HEK293 (cell line): ENCODE data around the gene STX16.

ENCODE experiments used
- AEBP2 ChIP-seq: fragments of 450-650 bp; formaldehyde crosslinking; IDR thresholded peaks from 2 replicates; pipeline ENCODE4 v1.5.1; 2016; ENCODE audit warnings: missing biosample characterization, missing genetic modification characterization, borderline replicate concordance
- GLIS2 ChIP-seq: fragments of 450-650 bp; formaldehyde crosslinking; IDR thresholded peaks from 2 replicates; pipeline ENCODE4 v1.5.1; 2016; ENCODE audit warnings: missing biosample characterization, missing genetic modification characterization
- PATZ1 ChIP-seq: fragments of 450-650 bp; formaldehyde crosslinking; IDR thresholded peaks from 2 replicates; pipeline ENCODE4 v1.5.1; 2016; ENCODE audit warnings: missing biosample characterization, missing genetic modification characterization
- REST ChIP-seq: fragments of 450-650 bp; formaldehyde crosslinking; IDR thresholded peaks from 2 replicates; pipeline ENCODE4 v1.5.1; 2016; ENCODE audit warnings: missing biosample characterization, missing genetic modification characterization
- ZBTB48 ChIP-seq: fragments of 450-650 bp; formaldehyde crosslinking; IDR thresholded peaks from 2 replicates; pipeline ENCODE4 v1.5.1; 2016; ENCODE audit warnings: missing biosample characterization, missing genetic modification characterization
- ZNF280C ChIP-seq: fragments of 450-650 bp; formaldehyde crosslinking; IDR thresholded peaks from 2 replicates; pipeline ENCODE4 v1.5.1; 2016; ENCODE audit warnings: missing biosample characterization, missing genetic modification characterization
- ZSCAN30 ChIP-seq: fragments of 450-650 bp; IDR thresholded peaks from 2 replicates; pipeline ENCODE4 v1.5.1; 2018; ENCODE audit warnings: missing biosample characterization, mild to moderate bottlenecking, missing genetic modification characterization, moderate library complexity
- TF ChIP-seq, protein P1 (sequence below): fragments of 450-650 bp; formaldehyde crosslinking; IDR thresholded peaks from 2 replicates; pipeline ENCODE4 v1.5.1; 2016; ENCODE audit warnings: missing biosample characterization, missing genetic modification characterization
- TF ChIP-seq, protein P2 (sequence below): fragments of 450-650 bp; formaldehyde crosslinking; IDR thresholded peaks from 2 replicates; pipeline ENCODE4 v1.5.1; 2016; ENCODE audit warnings: missing biosample characterization, missing genetic modification characterization

DNA sequence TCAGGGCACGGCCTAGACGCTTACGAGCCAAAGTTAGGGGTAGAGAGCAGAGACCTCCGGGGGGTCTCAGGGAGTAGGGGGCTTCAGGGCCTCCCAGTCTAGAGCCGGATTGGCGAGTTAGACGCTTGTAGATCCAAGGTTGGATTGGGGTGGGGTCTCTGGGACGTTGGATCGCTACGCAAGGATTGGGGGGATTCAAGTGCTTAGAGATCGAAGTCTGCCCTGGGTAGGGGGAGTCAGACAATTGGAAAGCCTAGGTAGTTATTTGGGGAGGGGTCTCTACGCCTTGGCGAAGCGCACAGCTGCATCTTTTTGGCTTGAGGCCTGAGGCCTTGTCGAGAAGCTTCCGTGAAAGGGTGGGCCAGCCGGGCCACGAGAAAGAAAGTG lies 469 bp downstream of the STX16 start:
- TF ChIP-seq AEBP2 (tag by site-specific recombination): no peak
- TF ChIP-seq ZNF280C (tag by site-specific recombination): no peak
- TF ChIP-seq, protein P1, sequence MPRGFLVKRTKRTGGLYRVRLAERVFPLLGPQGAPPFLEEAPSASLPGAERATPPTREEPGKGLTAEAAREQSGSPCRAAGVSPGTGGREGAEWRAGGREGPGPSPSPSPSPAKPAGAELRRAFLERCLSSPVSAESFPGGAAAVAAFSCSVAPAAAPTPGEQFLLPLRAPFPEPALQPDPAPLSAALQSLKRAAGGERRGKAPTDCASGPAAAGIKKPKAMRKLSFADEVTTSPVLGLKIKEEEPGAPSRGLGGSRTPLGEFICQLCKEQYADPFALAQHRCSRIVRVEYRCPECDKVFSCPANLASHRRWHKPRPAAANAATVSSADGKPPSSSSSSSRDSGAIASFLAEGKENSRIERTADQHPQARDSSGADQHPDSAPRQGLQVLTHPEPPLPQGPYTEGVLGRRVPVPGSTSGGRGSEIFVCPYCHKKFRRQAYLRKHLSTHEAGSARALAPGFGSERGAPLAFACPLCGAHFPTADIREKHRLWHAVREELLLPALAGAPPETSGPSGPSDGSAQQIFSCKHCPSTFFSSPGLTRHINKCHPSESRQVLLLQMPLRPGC (tag by site-specific recombination): no peak
- TF ChIP-seq, protein P2, sequence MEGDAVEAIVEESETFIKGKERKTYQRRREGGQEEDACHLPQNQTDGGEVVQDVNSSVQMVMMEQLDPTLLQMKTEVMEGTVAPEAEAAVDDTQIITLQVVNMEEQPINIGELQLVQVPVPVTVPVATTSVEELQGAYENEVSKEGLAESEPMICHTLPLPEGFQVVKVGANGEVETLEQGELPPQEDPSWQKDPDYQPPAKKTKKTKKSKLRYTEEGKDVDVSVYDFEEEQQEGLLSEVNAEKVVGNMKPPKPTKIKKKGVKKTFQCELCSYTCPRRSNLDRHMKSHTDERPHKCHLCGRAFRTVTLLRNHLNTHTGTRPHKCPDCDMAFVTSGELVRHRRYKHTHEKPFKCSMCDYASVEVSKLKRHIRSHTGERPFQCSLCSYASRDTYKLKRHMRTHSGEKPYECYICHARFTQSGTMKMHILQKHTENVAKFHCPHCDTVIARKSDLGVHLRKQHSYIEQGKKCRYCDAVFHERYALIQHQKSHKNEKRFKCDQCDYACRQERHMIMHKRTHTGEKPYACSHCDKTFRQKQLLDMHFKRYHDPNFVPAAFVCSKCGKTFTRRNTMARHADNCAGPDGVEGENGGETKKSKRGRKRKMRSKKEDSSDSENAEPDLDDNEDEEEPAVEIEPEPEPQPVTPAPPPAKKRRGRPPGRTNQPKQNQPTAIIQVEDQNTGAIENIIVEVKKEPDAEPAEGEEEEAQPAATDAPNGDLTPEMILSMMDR (tag by site-specific recombination): no peak
- no peak for TF ChIP-seq PATZ1 (tag by site-specific recombination)
- no peak for TF ChIP-seq ZBTB48 (tag by site-specific recombination)
- no peak for TF ChIP-seq REST
- no peak for TF ChIP-seq ZSCAN30
- TF ChIP-seq GLIS2 (tag by site-specific recombination): 0 out of 2 replicates have a peak, but pooled peaks have one; percentile 14
